ENCODE results near the gene XRCC1.

Gene XRCC1

DNA sequence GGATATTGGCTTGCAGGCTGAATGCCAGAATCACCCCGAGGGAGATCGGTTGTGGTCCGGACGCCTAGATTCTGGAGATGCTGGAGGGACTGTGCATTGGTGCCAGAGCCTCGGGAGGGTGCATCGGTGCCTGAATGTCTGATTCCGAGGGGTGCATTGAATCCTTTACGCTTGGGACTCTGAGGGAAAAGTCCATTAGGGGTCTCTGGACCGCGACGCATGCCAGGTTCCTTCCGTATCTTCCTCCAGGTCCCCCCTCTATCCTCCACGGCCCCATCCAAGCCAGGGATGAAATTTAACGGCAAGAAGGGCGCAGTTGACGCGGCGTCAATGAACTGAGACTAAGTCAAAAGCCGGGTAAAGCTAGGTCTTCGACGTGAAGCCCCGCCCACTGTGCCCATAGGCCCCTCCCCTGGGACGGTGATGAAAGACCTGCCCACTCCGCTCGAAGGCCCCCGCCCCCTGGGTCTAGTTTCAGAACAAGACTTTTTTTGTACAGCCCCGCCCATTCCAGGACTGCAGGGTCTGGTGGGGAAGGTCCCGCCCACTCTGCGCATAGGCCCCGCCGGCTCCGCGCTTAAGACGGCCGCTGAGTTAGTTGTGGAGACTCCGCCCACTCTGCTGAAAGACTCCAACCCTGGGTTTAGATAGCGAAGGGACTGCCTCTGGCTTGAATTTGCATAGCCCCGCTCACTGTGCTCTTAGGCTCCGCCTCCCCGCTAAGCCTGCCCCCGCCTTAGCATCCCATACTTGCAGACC lies 41.6 kb downstream of the XRCC1 start:
- peak overlapping the region in 1 of 2 experiments; percentile 76 for H3K14ac ChIP-seq (ENCODE audit: low read length in 2 of 2)
- H2AFZ ChIP-seq (ENCODE audit: low read depth, low read length), result peak overlapping the region; percentile 77
- no peaks in the 10 kb centered on the region for H3K27me3 ChIP-seq (ENCODE audit: control insufficient read depth in 1 of 2, insufficient read depth in 1 of 2, low read length in 2 of 2)
- DNase-seq, result peak; percentile 100
- no peak overlapping the region for H2BK5ac ChIP-seq (ENCODE audit: low read depth, low read length, poor library complexity, severe bottlenecking)
- H3K79me1 ChIP-seq (replicated peaks; ENCODE audit: low read length, poor library complexity, severe bottlenecking), result no peaks in the 10 kb centered on the region
- H3K4me3 ChIP-seq (ENCODE audit: insufficient read depth in 1 of 2, low read depth in 1 of 2, low read length in 2 of 2), result peak overlapping the region; percentile 53 to 95
- no peak overlapping the region for H2AK5ac ChIP-seq (ENCODE audit: low read length, severe bottlenecking)
- peaks cover 16 to 17% of the 10 kb centered on the region in 2 experiments for H3K36me3 ChIP-seq (ENCODE audit: control insufficient read depth in 1 of 2, insufficient read depth in 2 of 2, low read depth in 1 of 2, low read length in 2 of 2)
- peak overlapping the region; percentile 86 for H3K9ac ChIP-seq (ENCODE audit: low read length)
- H3K9me3 ChIP-seq (ENCODE audit: control insufficient read depth, low read length), result peaks cover 2% of the 10 kb centered on the region
- H3K4me1 ChIP-seq (ENCODE audit: control insufficient read depth, insufficient read depth, low read depth, low read length), result peaks cover 13% of the 10 kb centered on the region
- peak overlapping the region in 1 of 2 experiments; percentile 91 for H3K4ac ChIP-seq (ENCODE audit: low read depth in 1 of 2, low read length in 2 of 2)
- H3K23ac ChIP-seq (ENCODE audit: low read length in 2 of 2), result peak overlapping the region in 1 of 2 experiments; percentile 9
- no peak overlapping the region for H2BK120ac ChIP-seq (ENCODE audit: low read depth, low read length)
- WGBS, result under 1% methylated on average over 41 of the region's 41 CpGs
- peak overlapping the region in 1 of 2 experiments; percentile 94 for H3K18ac ChIP-seq (ENCODE audit: low read depth in 1 of 2, low read length in 2 of 2)
- H2BK15ac ChIP-seq (ENCODE audit: low read depth, poor library complexity, severe bottlenecking), result no peak overlapping the region
- H3K4me2 ChIP-seq (ENCODE audit: low read length, poor library complexity, severe bottlenecking), result peak overlapping the region; percentile 89
- H4K8ac ChIP-seq (ENCODE audit: low read length), result peak overlapping the region; percentile 1
- H2BK12ac ChIP-seq (ENCODE audit: low read length in 2 of 2), result peak overlapping the region in 1 of 2 experiments; percentile 64
- peak overlapping the region; percentile 77 for H3K27ac ChIP-seq (ENCODE audit: low read length, poor library complexity, severe bottlenecking)
- no peak overlapping the region for H4K91ac ChIP-seq (ENCODE audit: low read length)

DNA sequence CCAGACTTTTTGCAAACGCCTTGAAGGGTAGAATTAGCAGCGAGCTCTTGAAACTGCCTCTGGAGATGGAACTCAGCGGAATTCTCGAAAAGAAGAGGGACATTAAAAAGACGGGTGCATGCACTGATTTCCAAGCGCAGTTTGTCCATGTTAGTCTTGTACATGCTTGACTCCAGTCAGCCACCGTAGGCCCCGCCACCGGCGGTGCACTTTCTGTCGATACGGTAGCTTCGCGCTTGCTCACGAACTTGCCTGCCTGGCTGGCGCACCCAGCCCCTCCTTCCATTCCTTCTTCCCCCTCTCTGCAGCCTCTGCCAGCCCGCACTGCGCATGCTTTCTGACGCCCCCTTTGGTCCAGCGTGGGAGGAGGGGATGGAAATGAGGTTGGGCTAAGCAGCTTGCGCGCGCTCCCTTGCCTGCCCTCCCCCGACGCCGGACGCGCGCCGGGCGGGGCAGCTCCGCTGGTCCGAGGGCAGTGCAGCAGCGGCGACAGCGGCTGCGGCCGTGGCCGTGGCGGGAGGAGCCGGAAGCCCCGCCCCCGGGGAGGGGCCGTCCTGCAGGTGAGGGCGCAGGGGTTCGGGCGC lies 42.3 kb downstream of the XRCC1 start, which contains the start of gene ZNF575:
Gene ZNF575, plus strand, starts transcription at position 227 of the 584 bp plus-strand sequence. CDS start 1,235 bp downstream, outside the sequence.
- no peak within 1 kb of the TSS for H2BK15ac ChIP-seq (ENCODE audit: low read depth, poor library complexity, severe bottlenecking)
- H2BK12ac ChIP-seq (ENCODE audit: low read length in 2 of 2), result peak within 1 kb of the TSS in 1 of 2 experiments; percentile 64
- peak within 1 kb of the TSS; percentile 11 for H2BK120ac ChIP-seq (ENCODE audit: low read depth, low read length)
- H3K4me1 ChIP-seq (ENCODE audit: control insufficient read depth, insufficient read depth, low read depth, low read length), result peaks cover 13% of the 10 kb centered on the region
- WGBS, result under 1% methylated on average over 46 of the region's 47 CpGs
- peak within 1 kb of the TSS; percentile 72 for H2AFZ ChIP-seq (ENCODE audit: low read depth, low read length)
- peak within 1 kb of the TSS; percentile 30 for H4K8ac ChIP-seq (ENCODE audit: low read length)
- H3K9ac ChIP-seq (ENCODE audit: low read length), result peak within 1 kb of the TSS; percentile 86
- no peaks in the 10 kb centered on the region for H3K27me3 ChIP-seq (ENCODE audit: control insufficient read depth in 1 of 2, insufficient read depth in 1 of 2, low read length in 2 of 2)
- peak; percentile 96 for DNase-seq
- H3K27ac ChIP-seq (ENCODE audit: low read length, poor library complexity, severe bottlenecking), result peak within 1 kb of the TSS; percentile 93
- peaks cover 12 to 13% of the 10 kb centered on the region in 2 experiments for H3K36me3 ChIP-seq (ENCODE audit: control insufficient read depth in 1 of 2, insufficient read depth in 2 of 2, low read depth in 1 of 2, low read length in 2 of 2)
- peak within 1 kb of the TSS in 1 of 2 experiments; percentile 94 for H3K18ac ChIP-seq (ENCODE audit: low read depth in 1 of 2, low read length in 2 of 2)
- peak within 1 kb of the TSS; percentile 89 for H3K4me2 ChIP-seq (ENCODE audit: low read length, poor library complexity, severe bottlenecking)
- H3K79me1 ChIP-seq (replicated peaks; ENCODE audit: low read length, poor library complexity, severe bottlenecking), result no peaks in the 10 kb centered on the region
- peak within 1 kb of the TSS; percentile 1 to 91 for H3K4ac ChIP-seq (ENCODE audit: low read depth in 1 of 2, low read length in 2 of 2)
- H3K9me3 ChIP-seq (ENCODE audit: control insufficient read depth, low read length), result no peaks in the 10 kb centered on the region
- peak within 1 kb of the TSS; percentile 53 to 95 for H3K4me3 ChIP-seq (ENCODE audit: insufficient read depth in 1 of 2, low read depth in 1 of 2, low read length in 2 of 2)
- peak within 1 kb of the TSS in 1 of 2 experiments; percentile 9 for H3K23ac ChIP-seq (ENCODE audit: low read length in 2 of 2)
- peak within 1 kb of the TSS; percentile 71 for H4K91ac ChIP-seq (ENCODE audit: low read length)
- peak within 1 kb of the TSS; percentile 20 for H2AK5ac ChIP-seq (ENCODE audit: low read length, severe bottlenecking)
- H2BK5ac ChIP-seq (ENCODE audit: low read depth, low read length, poor library complexity, severe bottlenecking), result no peak within 1 kb of the TSS
- peak within 1 kb of the TSS in 1 of 2 experiments; percentile 76 for H3K14ac ChIP-seq (ENCODE audit: low read length in 2 of 2)

DNA sequence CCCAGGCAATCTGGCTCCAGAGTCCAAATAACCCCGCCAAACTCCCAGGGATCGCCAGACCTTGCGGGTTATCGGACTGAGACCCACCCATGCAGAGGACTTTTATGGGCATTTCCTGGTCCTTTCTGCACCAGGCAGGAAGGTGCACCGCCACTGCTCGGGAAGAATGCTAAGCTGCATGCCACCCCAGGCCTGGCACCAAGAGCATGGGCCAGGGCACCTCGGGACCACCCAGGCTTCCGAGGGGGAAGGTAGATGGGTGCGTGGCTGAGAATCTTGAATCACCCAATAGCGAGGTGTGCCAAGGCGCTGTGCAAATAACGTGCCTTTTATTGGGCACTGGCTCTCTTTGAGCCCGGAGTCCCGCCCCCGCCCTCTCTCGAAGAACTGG lies 42.8 kb downstream of the XRCC1 start:
- WGBS, result 9% methylated on average over 16 of the region's 16 CpGs
- Histone ChIP-seq H4K91ac (ENCODE audit: low read length) (peak overlapping the region; percentile 71), H4K8ac (ENCODE audit: low read length) (peak overlapping the region; percentile 30), H3K14ac (ENCODE audit: low read length in 2 of 2) (peak overlapping the region in 1 of 2 experiments; percentile 35), H2BK120ac (ENCODE audit: low read depth, low read length) (peak overlapping the region; percentile 11), H3K9ac (ENCODE audit: low read length) (peak overlapping the region; percentile 86), H3K79me1 (replicated peaks; ENCODE audit: low read length, poor library complexity, severe bottlenecking) (no peaks in the 10 kb centered on the region), H3K4me3 (ENCODE audit: insufficient read depth in 1 of 2, low read depth in 1 of 2, low read length in 2 of 2) (peak overlapping the region; percentile 23 to 95), H2AK5ac (ENCODE audit: low read length, severe bottlenecking) (peak overlapping the region; percentile 20), H3K36me3 (ENCODE audit: control insufficient read depth in 1 of 2, insufficient read depth in 2 of 2, low read depth in 1 of 2, low read length in 2 of 2) (peaks cover 7 to 8% of the 10 kb centered on the region in 2 experiments), H3K27me3 (ENCODE audit: control insufficient read depth in 1 of 2, insufficient read depth in 1 of 2, low read length in 2 of 2) (no peaks in the 10 kb centered on the region), H3K4me2 (ENCODE audit: low read length, poor library complexity, severe bottlenecking) (peak overlapping the region; percentile 89), H3K23ac (ENCODE audit: low read length in 2 of 2) (no peak overlapping the region), H3K4ac (ENCODE audit: low read depth in 1 of 2, low read length in 2 of 2) (peak overlapping the region; percentile 1 to 70), H2BK12ac (ENCODE audit: low read length in 2 of 2) (peak overlapping the region in 1 of 2 experiments; percentile 45), H3K18ac (ENCODE audit: low read depth in 1 of 2, low read length in 2 of 2) (peak overlapping the region in 1 of 2 experiments; percentile 92), H2BK15ac (ENCODE audit: low read depth, poor library complexity, severe bottlenecking) (no peak overlapping the region), H3K27ac (ENCODE audit: low read length, poor library complexity, severe bottlenecking) (peak overlapping the region; percentile 93), H2AFZ (ENCODE audit: low read depth, low read length) (peak overlapping the region; percentile 72), H3K9me3 (ENCODE audit: control insufficient read depth, low read length) (no peaks in the 10 kb centered on the region), H3K4me1 (ENCODE audit: control insufficient read depth, insufficient read depth, low read depth, low read length) (peaks cover 13% of the 10 kb centered on the region), H2BK5ac (ENCODE audit: low read depth, low read length, poor library complexity, severe bottlenecking) (no peak overlapping the region)
- no peak for DNase-seq
